ENCODE measurements around the gene PGP. TPM values are rescaled to one million over a fixed set of nuclear protein-coding genes. Genes with fewer than 3 reads are reported as not detected.

PGP gene
- total RNA-seq, 1 donor from 2014 or later = 13.3 TPM

DNA sequence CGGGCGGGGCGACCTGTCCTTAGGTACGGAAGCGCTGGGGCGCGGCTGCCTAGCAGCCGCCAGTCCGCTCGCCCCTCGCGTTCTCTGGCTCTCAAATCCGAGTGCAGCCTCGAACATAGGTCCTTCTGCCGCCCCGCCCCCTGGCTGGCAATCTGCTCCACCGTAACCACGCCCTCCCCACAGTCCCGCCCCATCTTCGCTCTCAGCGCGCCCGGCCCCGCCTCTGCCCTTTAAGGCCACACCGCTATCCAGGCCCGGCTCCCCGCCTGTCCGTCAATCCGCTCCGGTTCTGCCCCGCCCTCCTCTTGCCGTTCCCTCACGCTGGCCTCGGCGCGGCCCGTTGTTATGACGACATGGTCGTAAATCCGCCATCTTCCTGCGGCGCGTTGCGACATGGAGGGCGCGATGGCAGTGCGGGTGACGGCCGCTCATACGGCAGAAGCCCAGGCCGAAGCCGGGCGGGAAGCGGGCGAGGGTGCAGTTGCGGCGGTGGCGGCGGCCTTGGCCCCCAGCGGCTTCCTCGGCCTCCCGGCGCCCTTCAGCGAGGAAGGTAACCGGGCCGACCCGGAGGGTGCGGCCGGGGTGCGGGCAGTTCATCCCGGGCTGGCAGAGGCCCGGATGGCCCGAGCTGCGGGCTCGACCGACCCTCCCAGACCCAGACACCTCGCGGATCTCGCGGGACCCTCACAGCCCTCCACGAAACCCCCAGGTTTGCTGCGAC is 8.7 kb upstream of the PGP start, which contains the start of gene E4F1:
Gene E4F1 (plus strand): TSS at position 371 of the 721 bp plus-strand sequence. CDS start 23 bp downstream, at position 394.
- intact Hi-C loops (cut with DNase I) = no loop called here

DNA sequence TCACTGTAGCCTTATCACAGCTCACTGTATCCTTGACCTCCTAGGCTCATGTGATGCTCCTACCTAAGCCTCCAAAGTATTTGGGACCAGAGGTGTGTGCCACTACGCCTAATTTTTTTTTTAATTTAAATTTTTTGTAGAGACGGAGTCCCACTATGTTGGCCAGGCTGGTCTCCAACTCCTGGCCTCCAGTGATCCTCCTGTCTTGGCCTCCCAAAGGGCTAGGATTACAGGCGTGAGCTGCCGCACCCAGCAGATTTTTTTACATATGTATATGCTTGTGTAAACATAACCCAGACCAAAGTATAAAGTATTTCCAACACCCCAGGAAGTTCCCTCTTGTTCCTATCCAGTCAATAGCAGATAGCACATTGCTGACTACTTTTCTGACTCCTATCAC is 1.7 kb upstream of the PGP start:
- TF ChIP-seq, protein P1, sequence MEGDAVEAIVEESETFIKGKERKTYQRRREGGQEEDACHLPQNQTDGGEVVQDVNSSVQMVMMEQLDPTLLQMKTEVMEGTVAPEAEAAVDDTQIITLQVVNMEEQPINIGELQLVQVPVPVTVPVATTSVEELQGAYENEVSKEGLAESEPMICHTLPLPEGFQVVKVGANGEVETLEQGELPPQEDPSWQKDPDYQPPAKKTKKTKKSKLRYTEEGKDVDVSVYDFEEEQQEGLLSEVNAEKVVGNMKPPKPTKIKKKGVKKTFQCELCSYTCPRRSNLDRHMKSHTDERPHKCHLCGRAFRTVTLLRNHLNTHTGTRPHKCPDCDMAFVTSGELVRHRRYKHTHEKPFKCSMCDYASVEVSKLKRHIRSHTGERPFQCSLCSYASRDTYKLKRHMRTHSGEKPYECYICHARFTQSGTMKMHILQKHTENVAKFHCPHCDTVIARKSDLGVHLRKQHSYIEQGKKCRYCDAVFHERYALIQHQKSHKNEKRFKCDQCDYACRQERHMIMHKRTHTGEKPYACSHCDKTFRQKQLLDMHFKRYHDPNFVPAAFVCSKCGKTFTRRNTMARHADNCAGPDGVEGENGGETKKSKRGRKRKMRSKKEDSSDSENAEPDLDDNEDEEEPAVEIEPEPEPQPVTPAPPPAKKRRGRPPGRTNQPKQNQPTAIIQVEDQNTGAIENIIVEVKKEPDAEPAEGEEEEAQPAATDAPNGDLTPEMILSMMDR (IDR thresholded peaks at IDR 0.05) = no peak
- Histone ChIP-seq H3K27me3 (ENCODE audit: low read depth) (no peaks in the 10 kb centered on the region), H3K4me3 (no peak overlapping the region), H3K4me1 (peaks cover 24% of the 10 kb centered on the region), H3K9me3 (no peaks in the 10 kb centered on the region), H3K27ac (no peak overlapping the region), H3K36me3 (peaks cover 6% of the 10 kb centered on the region)
- intact Hi-C loops (cut with DNase I) = no loop called here
- no peak for DNase-seq
- no peak for ATAC-seq

More for the DNA sequence above, 8.7 kb upstream of the PGP start, which contains the start of gene E4F1:
- H3K4me1 ChIP-seq = peaks cover 20% of the 10 kb centered on the region
- no peaks in the 10 kb centered on the region for H3K9me3 ChIP-seq
- ATAC-seq (peak; percentile 99 to 100), DNase-seq (peak; percentile 100)
- H3K4me3 ChIP-seq = peak within 1 kb of the TSS; percentile 99
- H3K36me3 ChIP-seq = peaks cover 5% of the 10 kb centered on the region
- peak within 1 kb of the TSS; percentile 91 for H3K27ac ChIP-seq
- H3K27me3 ChIP-seq (ENCODE audit: low read depth) = no peaks in the 10 kb centered on the region
- TF ChIP-seq, protein P1 (IDR thresholded peaks at IDR 0.05) = no peak

DNA sequence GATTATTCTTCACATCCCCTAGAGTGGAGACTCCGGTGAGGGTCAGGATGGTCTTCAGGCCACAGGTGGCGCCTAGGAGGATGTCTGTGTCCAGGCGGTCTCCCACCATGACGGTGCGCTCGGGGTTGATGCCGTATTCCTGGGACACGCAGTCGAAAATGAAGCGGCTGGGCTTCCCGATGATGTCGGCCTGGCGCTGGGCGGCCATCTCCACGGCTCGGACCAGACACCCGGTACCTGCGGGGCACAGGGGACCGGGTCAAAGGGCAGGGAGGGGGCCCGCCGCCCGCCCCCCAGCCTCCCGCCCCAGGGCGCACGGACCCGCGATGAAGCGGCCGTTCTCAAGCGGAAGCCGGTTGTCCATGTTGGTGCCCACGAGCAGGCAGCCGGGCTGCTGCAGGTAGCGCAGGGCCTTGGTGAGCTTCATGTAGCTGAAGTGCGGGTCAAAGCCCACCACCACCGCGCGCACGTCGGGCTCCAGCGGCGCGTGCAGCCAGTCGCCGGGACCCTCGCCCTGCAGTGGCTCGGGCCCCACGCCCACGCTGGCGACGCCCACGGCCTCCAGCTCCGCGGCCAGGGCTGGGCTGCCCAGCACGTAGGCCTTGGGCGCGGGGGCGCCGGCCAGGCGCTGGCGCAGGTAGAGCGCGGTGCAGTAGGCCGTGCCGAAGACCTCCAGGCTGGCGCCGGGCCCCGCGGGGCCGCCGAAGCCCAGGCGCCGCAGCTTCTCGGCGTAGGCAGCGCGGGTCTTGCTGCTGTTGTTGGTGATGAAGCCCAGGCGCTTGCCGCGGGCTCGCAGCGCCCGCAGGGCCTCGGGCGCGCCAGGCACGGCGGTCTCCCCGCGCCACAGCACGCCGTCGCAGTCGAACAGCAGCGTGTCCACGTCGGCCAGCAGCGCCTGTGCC is 572 bp downstream of the PGP start:
- DNase-seq (no peak), ATAC-seq (no peak)
- peak overlapping the region; percentile 91 for H3K27ac ChIP-seq
- no peaks in the 10 kb centered on the region for H3K9me3 ChIP-seq
- peaks cover 16% of the 10 kb centered on the region for H3K36me3 ChIP-seq
- peak overlapping the region; percentile 83 for H3K4me3 ChIP-seq
- H3K27me3 ChIP-seq (ENCODE audit: low read depth) = no peaks in the 10 kb centered on the region
- TF ChIP-seq, protein P1 (IDR thresholded peaks at IDR 0.05) = no peak
- peaks cover 24% of the 10 kb centered on the region for H3K4me1 ChIP-seq
- intact Hi-C loops (cut with DNase I) = no loop called here

DNA sequence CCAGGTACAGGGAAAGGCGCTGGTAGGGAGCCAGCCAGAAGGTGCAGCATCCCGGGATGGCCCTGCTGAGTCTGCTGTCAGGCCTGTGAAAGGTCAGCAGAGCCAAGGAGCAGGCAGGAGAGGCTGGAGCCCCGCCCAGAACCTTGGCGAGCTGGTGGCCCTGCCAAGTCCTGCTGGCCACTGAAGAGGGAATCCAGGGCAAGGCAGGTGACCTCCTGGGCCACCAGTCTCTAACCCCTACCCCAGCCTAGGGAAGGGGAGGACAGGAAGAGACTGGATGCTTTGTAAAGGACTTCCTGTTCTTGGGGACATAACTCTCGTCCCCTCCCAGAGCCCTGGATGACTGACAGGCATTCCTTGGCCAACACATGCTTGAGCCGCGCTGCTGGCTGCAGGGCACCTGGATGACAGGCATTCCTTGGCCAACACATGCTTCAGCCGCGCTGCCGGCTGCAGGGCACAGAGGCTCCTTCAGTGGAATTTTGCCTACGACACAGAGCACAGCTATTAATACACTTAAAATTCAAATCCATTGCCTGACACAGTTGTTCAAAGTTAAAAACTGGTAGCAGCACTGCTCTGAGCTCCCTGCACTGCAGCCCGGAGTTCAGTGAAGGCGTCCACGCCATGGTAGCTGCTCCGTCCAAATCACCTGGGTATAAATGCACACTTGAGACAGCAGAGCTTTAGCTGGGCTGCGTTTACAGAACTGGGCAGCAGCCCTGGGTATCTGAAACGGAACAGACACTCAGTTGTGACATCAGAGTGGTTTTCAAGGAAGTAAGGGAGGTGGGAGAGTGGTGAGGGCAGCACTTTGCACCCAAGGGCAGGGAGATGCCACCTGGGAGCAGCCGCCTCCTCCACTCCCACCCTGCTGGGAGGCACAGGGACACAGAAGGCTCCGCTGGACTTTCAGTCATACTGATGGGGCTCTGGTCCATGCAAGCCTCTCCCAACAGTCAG is 2.0 kb downstream of the PGP start:
- DNase-seq = peak; percentile 81
- H3K4me3 ChIP-seq = peak overlapping the region; percentile 83

More for the DNA sequence above, 2.0 kb downstream of the PGP start:
- Histone ChIP-seq H3K4me1 (peaks cover 24% of the 10 kb centered on the region), H3K27ac (peak overlapping the region; percentile 67), H3K9me3 (no peaks in the 10 kb centered on the region), H3K27me3 (ENCODE audit: low read depth) (no peaks in the 10 kb centered on the region), H3K36me3 (peaks cover 30% of the 10 kb centered on the region)
- intact Hi-C loops (cut with DNase I) = no loop called here
- peak; percentile 5 to 24 for ATAC-seq
- TF ChIP-seq, protein P1 (IDR thresholded peaks at IDR 0.05) = no peak
